Measurements from ENCODE around the gene ATP13A1. TPM values are rescaled to one million over a fixed set of nuclear protein-coding genes. Genes with fewer than 3 reads are reported as not detected.
"Not testable (repeated sequence)": the region's sequence is repeated elsewhere in the genome, so short reads cannot be mapped to it uniquely, and the experiment has no call there.

Gene ATP13A1
- total and polyA plus RNA-seq, 2 of the 8 experiments (the other 6 are each of a cell fraction or from before 2014, with no cell fraction given) = 33.0 to 64.2 TPM

DNA sequence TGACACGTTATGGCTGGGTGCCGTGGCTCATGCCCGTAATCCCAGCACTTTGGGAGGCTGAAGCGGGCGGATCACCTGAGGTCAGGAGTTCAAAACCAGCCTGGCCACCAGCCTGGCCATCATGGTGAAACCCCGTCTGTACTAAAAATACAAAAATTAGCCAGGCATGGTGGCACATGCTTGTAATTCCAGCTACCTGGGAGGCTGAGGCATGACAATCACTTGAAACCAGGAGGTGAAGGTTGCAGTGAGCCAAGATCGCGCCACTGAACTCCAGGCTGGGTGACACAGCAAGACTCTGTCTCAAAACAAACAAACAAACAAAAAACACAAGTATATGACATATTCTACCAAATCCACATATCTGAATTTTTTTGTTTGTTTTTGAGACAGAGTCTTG lies 56.8 kb downstream of the ATP13A1 start:
- H2AK5ac ChIP-seq (ENCODE audit: low read depth, low read length); H3K56ac ChIP-seq (replicated peaks; ENCODE audit: insufficient read length, low read depth, low read length); H3K4me3 ChIP-seq (ENCODE audit: extremely low read depth in 1 of 4, insufficient read depth in 2 of 4, low read depth in 3 of 4, low read length in 4 of 4); H3K14ac ChIP-seq (ENCODE audit: insufficient read length); H4K5ac ChIP-seq (ENCODE audit: insufficient read length, low read depth, low read length); H4K20me1 ChIP-seq (replicated peaks in 1 of 2; ENCODE audit: control insufficient read depth in 1 of 2, insufficient read depth in 2 of 2, low read length in 2 of 2); H2BK15ac ChIP-seq (ENCODE audit: low read length); H3K79me1 ChIP-seq (ENCODE audit: low read depth, low read length); FAIRE-seq; H2AFZ ChIP-seq (ENCODE audit: low read length); H3K27me3 ChIP-seq (replicated peaks in 1 of 4; ENCODE audit: control insufficient read depth in 3 of 4, extremely low read depth in 1 of 4, insufficient read depth in 3 of 4, low read length in 3 of 4); H4K91ac ChIP-seq (replicated peaks; ENCODE audit: insufficient read length, low read length); H3K4me2 ChIP-seq (ENCODE audit: insufficient read depth in 1 of 2, low read depth in 2 of 2, low read length in 2 of 2); H2BK12ac ChIP-seq (ENCODE audit: low read depth, low read length); H2BK20ac ChIP-seq (ENCODE audit: low read length); H3K9ac ChIP-seq (replicated peaks in 1 of 4; ENCODE audit: extremely low read depth in 1 of 4, low read depth in 3 of 4, low read length in 3 of 4); H3K9me3 ChIP-seq (ENCODE audit: insufficient read depth in 2 of 2, low read depth in 1 of 2, low read length in 1 of 2); H2BK120ac ChIP-seq (replicated peaks; ENCODE audit: low read depth, low read length); DNase-seq (ENCODE audit: low read depth in 1 of 2, low spot score in 2 of 2); H3K27ac ChIP-seq (ENCODE audit: low read depth, low read length); H3K4ac ChIP-seq (replicated peaks; ENCODE audit: insufficient read length, low read depth, low read length); POLR2A ChIA-PET (ENCODE audit: partially characterized antibody); H3K23ac ChIP-seq (ENCODE audit: insufficient read length); H4K8ac ChIP-seq (ENCODE audit: extremely low read depth, insufficient read depth, low read length); H3K23me2 ChIP-seq (ENCODE audit: low read depth, low read length); H3K36me3 ChIP-seq (ENCODE audit: control insufficient read depth in 2 of 4, insufficient read depth in 4 of 4, low read length in 3 of 4); H3K79me2 ChIP-seq (ENCODE audit: control insufficient read depth in 1 of 2, insufficient read depth in 2 of 2, low read length in 2 of 2); H2BK5ac ChIP-seq (ENCODE audit: low read depth, low read length); H3K18ac ChIP-seq (ENCODE audit: extremely low read depth, low read length): not testable (repeated sequence)
- H3K4me1 ChIP-seq (replicated peaks in 1 of 4; ENCODE audit: control insufficient read depth in 3 of 4, insufficient read depth in 4 of 4, low read length in 3 of 4) = peaks cover 2 to 10% (median 4%) of the 10 kb centered on the region in 4 experiments; a peak in 6 of 7 replicates
- 94% methylated on average over 8 of the region's 8 CpGs; no CpG with 5 or more reads in 1 of the 2 experiments for WGBS, 2 experiments (ENCODE audit: extremely low coverage in 1 of 2, insufficient coverage in 1 of 2, insufficient read length in 1 of 2, insufficient replicate concordance in 2 of 2, low coverage in 1 of 2, low lambda C conversion rate in 2 of 2, missing lambda C conversion rate in 1 of 2)
- CTCF ChIA-PET (ENCODE audit: partially characterized antibody) = interaction anchor here (1.3 to 1.6 kb wide), 2 partner anchors 32 to 75 kb away, joined by 4 read pairs; no protein-coding TSS in a partner anchor
